GM12872 (cell line): ENCODE measurements around the gene TMSB10.

Experiments
- CTCF ChIP-seq: IDR thresholded peaks from 3 replicates; pipeline ENCODE4 v1.5.1; 2011; ENCODE audit warnings: low read depth, mild to moderate bottlenecking, low read length, moderate library complexity; ENCODE audit not compliant: insufficient read depth

TMSB10 gene

GRCh38 chr2:84954329-84954728, 48.9 kb downstream of the TMSB10 start:
- TF ChIP-seq CTCF = no peak
